B cell (primary cell): Measurements from ENCODE around the gene ANKRD33B. TPM values are rescaled to one million over a fixed set of nuclear protein-coding genes. Genes with fewer than 3 reads are reported as not detected.

Source experiments
- ATAC-seq: fragments of 200-7000 bp; cut with Tn5 transposase; one replicate; pipeline ENCODE4 v1.10.0; 2021; ENCODE audit warnings: low read depth, mild to moderate bottlenecking, moderate number of reproducible peaks, moderate library complexity
- CTCF ChIA-PET: fragments of 350-600 bp; sonication (Branson Sonifier 250); formaldehyde crosslinking; loops from one replicate; lab custom pipeline; 2021; ENCODE audit warnings: antibody characterized with exemption, inconsistent platforms; lab: Charles Lee
- POLR2A ChIA-PET: fragments of 350-600 bp; sonication (Branson Sonifier 250); formaldehyde crosslinking; loops from one replicate; lab custom pipeline; 2021; ENCODE audit warnings: antibody characterized with exemption; lab: Charles Lee
- DNase-seq: peaks from one replicate; pipeline ENCODE4 v3.0.0; 2013
- H2AFZ ChIP-seq: 2 replicates; pipeline ENCODE4 v1.6.1; 2012; ENCODE audit warnings: mild to moderate bottlenecking, low read depth, low read length; ENCODE audit not compliant: insufficient read depth, poor library complexity, severe bottlenecking
- H3K27ac ChIP-seq, 2 donors: 1 replicate in 1 of 2; 2 replicates in 1 of 2; pipeline ENCODE4 v1.5.1; 2012 to 2013; ENCODE audit warnings: low read length in 2 of 2, mild to moderate bottlenecking in 2 of 2, moderate library complexity in 1 of 2
- H3K27me3 ChIP-seq, 4 experiments: fragments of 200-600 bp in 1 of 4; sonication (generic) in 1 of 4; replicated peaks in 1 of 4; 1 replicate in 2 of 4; 2 replicates in 2 of 4; pipeline versions ENCODE4 v1.6.1 to v1.7.0; 2013 to 2016; ENCODE audit warnings: low read length in 3 of 4, mild to moderate bottlenecking in 2 of 4, mixed read lengths in 1 of 4, moderate library complexity in 1 of 4; ENCODE audit not compliant: insufficient read depth in 4 of 4, control insufficient read depth in 3 of 4; ENCODE audit errors: control extremely low read depth in 1 of 4
- H3K36me3 ChIP-seq, 2 experiments: replicated peaks in 1 of 2; 1 replicate in 1 of 2; 2 replicates in 1 of 2; pipeline versions ENCODE4 v1.6.1 to v1.7.1; 2013; ENCODE audit warnings: low read length in 1 of 2; ENCODE audit not compliant: insufficient read depth in 2 of 2, control insufficient read depth in 1 of 2; ENCODE audit errors: control extremely low read depth in 1 of 2, extremely low read depth in 1 of 2
- H3K4me1 ChIP-seq, 2 donors: fragments of 200-600 bp in 1 of 2; sonication (generic) in 1 of 2; 1 replicate in 1 of 2; 2 replicates in 1 of 2; pipeline versions ENCODE4 v1.5.1 to v1.6.1; 2013 to 2017; ENCODE audit warnings: low read length in 2 of 2; ENCODE audit not compliant: control insufficient read depth in 2 of 2, insufficient read depth in 2 of 2
- H3K4me2 ChIP-seq: replicated peaks from 2 replicates; pipeline ENCODE3; 2012; ENCODE audit warnings: mild to moderate bottlenecking, low read depth, low read length; ENCODE audit not compliant: poor library complexity, severe bottlenecking
- H3K4me3 ChIP-seq, 5 experiments: fragments of 200-600 bp in 1 of 5; sonication (generic) in 1 of 5; 1 replicate in 3 of 5; 2 replicates in 2 of 5; pipeline versions ENCODE4 v1.5.1 to v1.7.0; 2011 to 2016; ENCODE audit warnings: low read length in 4 of 5, mild to moderate bottlenecking in 4 of 5, low read depth in 2 of 5, control low read depth in 1 of 5, moderate library complexity in 1 of 5; ENCODE audit not compliant: insufficient read depth in 1 of 5; ENCODE audit errors: control extremely low read depth in 1 of 5, extremely low read depth in 1 of 5
- H3K79me2 ChIP-seq: fragments of 200-600 bp; sonication (generic); one replicate; pipeline ENCODE4 v1.6.0; 2016; ENCODE audit warnings: low read length; ENCODE audit not compliant: control insufficient read depth, insufficient read depth
- H3K9ac ChIP-seq: fragments of 200-600 bp; sonication (generic); 2 replicates; pipeline ENCODE4 v1.6.1; 2017; ENCODE audit warnings: mild to moderate bottlenecking, low read length, moderate library complexity
- H3K9me3 ChIP-seq, 3 donors: one replicate each; pipeline versions ENCODE4 v1.6.1 to v1.7.1; 2013; ENCODE audit warnings: low read length in 2 of 3; ENCODE audit not compliant: control insufficient read depth in 2 of 3, insufficient read depth in 1 of 3; ENCODE audit errors: control extremely low read depth in 1 of 3
- H4K20me1 ChIP-seq: 2 replicates; pipeline ENCODE4 v1.6.0; 2012; ENCODE audit warnings: mild to moderate bottlenecking, low read length; ENCODE audit not compliant: insufficient read depth, control insufficient read depth, poor library complexity, severe bottlenecking
- H3K27ac Mint-ChIP-seq: one replicate; pipeline ENCODE4 v1.8.0; 2021; ENCODE audit warnings: mixed read lengths
- H3K27me3 Mint-ChIP-seq: one replicate; pipeline ENCODE4 v1.8.0; 2021; ENCODE audit warnings: mixed read lengths
- H3K4me1 Mint-ChIP-seq: one replicate; pipeline ENCODE4 v1.8.0; 2021; ENCODE audit warnings: mixed read lengths
- H3K4me3 Mint-ChIP-seq: one replicate; pipeline ENCODE4 v1.8.0; 2021; ENCODE audit warnings: mixed read lengths
- H3K9me3 Mint-ChIP-seq: one replicate; pipeline ENCODE4 v1.8.0; 2022; ENCODE audit warnings: mixed read lengths; ENCODE audit not compliant: insufficient read depth
- CTCF ChIP-seq: fragments of 200-600 bp; IDR thresholded peaks from one replicate; pipeline ENCODE4 v1.8.0; 2022; ENCODE audit warnings: antibody characterized with exemption, mild to moderate bottlenecking
- EZH2 ChIP-seq: IDR thresholded peaks from 2 replicates; pipeline ENCODE4 v1.6.1; 2012; ENCODE audit warnings: borderline replicate concordance, low read depth, mild to moderate bottlenecking, moderate library complexity, low read length; ENCODE audit not compliant: insufficient read depth, poor library complexity, severe bottlenecking
- WGBS: methylation state at CpG from one replicate; pipeline ENCODE4 v1.1.5; 2013; ENCODE audit warnings: missing lambda C conversion rate; ENCODE audit not compliant: insufficient coverage; 5-methylcytosine and 5-hydroxymethylcytosine counted together
- intact Hi-C: fragments of 100-400 bp; cut with micrococcal nuclease; formaldehyde crosslinking; loops from one replicate; pipeline ENCODE4 v1.10.0; 2022
- polyA plus RNA-seq: library from polyadenylated mRNA; depleted of rRNA; stranded (reverse); fragments of >200 nt; gene quantifications from 2 replicates; pipeline ENCODE4 v1.2.3, GENCODE V29; 2012
- total RNA-seq, 2 donors: library from RNA; stranded (reverse); fragments of 120-200 nt in 1 of 2; gene quantifications; 1 replicate in 1 of 2; 2 replicates in 1 of 2; pipeline versions ENCODE4 v1.2.3 to v1.2.4, GENCODE V29; 2013 to 2022

The ANKRD33B gene
- total and polyA plus RNA-seq, 2 donors (not counting 1 experiment from before 2014, with no cell fraction given): 2.9 to 23.4 TPM

- DNase-seq (peak; percentile 30), ATAC-seq (no peak)
- peak overlapping the region; percentile 47 for H3K4me3 Mint-ChIP-seq
- no peak overlapping the region for H2AFZ ChIP-seq
- intact Hi-C loops: no loop called here
- H3K9ac ChIP-seq: peak overlapping the region; percentile 43
- no peaks in the 10 kb centered on the region for H4K20me1 ChIP-seq
- H3K27me3 Mint-ChIP-seq: no peaks in the 10 kb centered on the region
- CTCF ChIA-PET: interaction anchor here (0.7 to 0.9 kb wide), 2 partner anchors 52 to 273 kb away, joined by 3 read pairs; no protein-coding TSS in a partner anchor
- peak overlapping the region; percentile 62 for H3K4me2 ChIP-seq
- no peak for TF ChIP-seq CTCF
- H3K36me3 ChIP-seq: no peaks in the 10 kb centered on the region
- peaks cover 65% of the 10 kb centered on the region for H3K4me1 Mint-ChIP-seq
- POLR2A ChIA-PET: no interaction called here
- H3K79me2 ChIP-seq: no peaks in the 10 kb centered on the region
- H3K9me3 ChIP-seq: peaks cover 0 to under 1% (median 0%) of the 10 kb centered on the region in 3 donors
- WGBS: 67% methylated on average over 10 of the region's 11 CpGs
- H3K27me3 ChIP-seq: no peaks in the 10 kb centered on the region
- H3K27ac Mint-ChIP-seq: peak overlapping the region; percentile 42
- H3K4me3 ChIP-seq: peak overlapping the region in 1 of 5 experiments; percentile 45
- H3K9me3 Mint-ChIP-seq: no peaks in the 10 kb centered on the region
- no peak overlapping the region for H3K27ac ChIP-seq
- H3K4me1 ChIP-seq: peaks cover 39 to 50% of the 10 kb centered on the region in 2 donors
These were observed 6.8 kb upstream of the ANKRD33B start for GRCh38 chr5:10556893-10557746.

GRCh38 chr5:10559151-10559550 is 4.7 kb upstream of the ANKRD33B start:
- peaks cover 36 to 45% of the 10 kb centered on the region in 2 donors for H3K4me1 ChIP-seq
- H3K4me2 ChIP-seq: no peak overlapping the region
- H3K27me3 Mint-ChIP-seq: no peaks in the 10 kb centered on the region
- no peak overlapping the region for H3K27ac ChIP-seq
- no peaks in the 10 kb centered on the region for H3K79me2 ChIP-seq
- no peak for DNase-seq
- ChIA-PET CTCF (interaction anchor here (1.0 to 3.4 kb wide), 3 partner anchors 18 to 106 kb away, joined by 4 to 25 read pairs (median 13); no protein-coding TSS in a partner anchor), POLR2A (no interaction called here)
- no peak overlapping the region for H3K4me3 Mint-ChIP-seq
- H3K4me1 Mint-ChIP-seq: peaks cover 56% of the 10 kb centered on the region
- H3K9me3 ChIP-seq: peaks cover 0 to 12% (median 0%) of the 10 kb centered on the region in 3 donors
- WGBS: 100% methylated on average over 1 of the region's 4 CpGs
- TF ChIP-seq EZH2: no peak
- no peak for TF ChIP-seq CTCF
- no peaks in the 10 kb centered on the region for H3K9me3 Mint-ChIP-seq
- ATAC-seq: no peak
- no peak overlapping the region for H3K9ac ChIP-seq
- no peak overlapping the region for H2AFZ ChIP-seq
- no peaks in the 10 kb centered on the region for H3K27me3 ChIP-seq
- H3K4me3 ChIP-seq: no peak overlapping the region
- intact Hi-C loops: no loop called here
- H4K20me1 ChIP-seq: no peaks in the 10 kb centered on the region
- no peaks in the 10 kb centered on the region for H3K36me3 ChIP-seq
- H3K27ac Mint-ChIP-seq: no peak overlapping the region
